ENCODE data around the gene ATRNL1. TPM values are rescaled to one million over a fixed set of nuclear protein-coding genes. Genes with fewer than 3 reads are reported as not detected.
"Not testable (repeated sequence)": the region's sequence is repeated elsewhere in the genome, so short reads cannot be mapped to it uniquely, and the experiment has no call there.

ATRNL1 gene
- total and polyA plus RNA-seq, 2 experiments from 2014 or later, result 5.9 to 17.4 TPM

DNA sequence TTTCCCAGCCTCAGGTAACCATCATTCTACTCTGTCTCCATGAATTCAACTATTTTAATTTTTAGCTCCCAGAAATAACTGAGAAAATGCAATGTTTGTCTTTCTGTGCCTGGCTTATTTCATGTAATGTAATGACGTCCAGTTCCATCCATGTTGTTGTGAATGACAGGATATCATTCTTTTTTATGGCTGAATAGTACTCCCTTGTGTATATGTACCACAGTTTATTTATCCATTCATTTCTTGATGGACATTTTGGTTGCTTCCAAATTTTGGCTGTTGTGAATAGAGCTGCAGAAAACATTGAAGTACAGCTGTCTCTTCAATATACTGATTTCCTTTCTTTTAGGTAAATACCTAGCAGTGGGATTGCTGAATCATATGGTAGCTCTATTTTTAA, 10.5 kb downstream of the ATRNL1 start:
- Histone ChIP-seq H3K27ac (no peak overlapping the region), H4K20me1 (ENCODE audit: insufficient read depth, poor library complexity, severe bottlenecking) (no peaks in the 10 kb centered on the region), H3K9me3 (ENCODE audit: low read depth) (peaks cover 8% of the 10 kb centered on the region), H3K4me2 (no peak overlapping the region), H3K36me3 (replicated peaks; ENCODE audit: insufficient read depth, low read depth) (no peaks in the 10 kb centered on the region), H3K79me2 (peaks cover 4% of the 10 kb centered on the region), H3K4me1 (ENCODE audit: insufficient read depth) (no peaks in the 10 kb centered on the region), H3K4me3 (no peak overlapping the region), H2AFZ (no peak overlapping the region), H3K9me2 (replicated peaks; ENCODE audit: insufficient read depth) (no peaks in the 10 kb centered on the region), H3K27me3 (no peaks in the 10 kb centered on the region)
- WGBS (ENCODE audit: low lambda C conversion rate, missing lambda C conversion rate), result 88% methylated on average over 1 of the region's 1 CpG
- TF ChIP-seq EZH2 (IDR thresholded peaks at IDR 0.05; ENCODE audit: borderline replicate concordance) (no peak), EZH2phosphoT487 (IDR thresholded peaks at IDR 0.05; ENCODE audit: low read depth, severe bottlenecking, unreplicated experiment) (no peak), CTCF (IDR thresholded peaks at IDR 0.05; ENCODE audit: poor library complexity) (no peak)
- DNase-seq (ENCODE audit: low spot score), result no peak

DNA sequence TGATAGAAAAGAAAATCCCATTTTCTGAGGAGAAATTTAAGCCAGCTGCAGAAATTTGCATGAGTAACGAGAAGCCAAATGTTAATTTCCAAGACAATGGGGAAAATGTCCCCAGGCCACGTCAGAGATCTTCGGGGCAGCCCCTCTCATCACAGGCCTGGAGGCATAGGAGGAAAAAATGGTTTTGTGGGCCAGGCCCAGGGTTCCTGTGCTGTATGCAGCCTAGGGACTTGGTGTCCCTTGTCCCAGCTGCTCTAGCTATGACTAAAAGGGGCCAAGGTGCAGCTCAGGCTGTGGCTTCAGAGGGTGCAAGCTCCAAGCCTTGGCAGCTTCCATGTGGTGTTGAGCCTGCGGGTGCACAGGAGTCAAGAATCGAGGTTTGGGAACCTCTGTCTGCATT, 12.2 kb downstream of the ATRNL1 start:
- H3K27me3 ChIP-seq; H4K20me1 ChIP-seq (ENCODE audit: insufficient read depth, poor library complexity, severe bottlenecking); H3K36me3 ChIP-seq (replicated peaks; ENCODE audit: insufficient read depth, low read depth); H3K27ac ChIP-seq; H3K4me3 ChIP-seq; H3K79me2 ChIP-seq; H3K9me2 ChIP-seq (replicated peaks; ENCODE audit: insufficient read depth); H3K4me2 ChIP-seq; H3K9me3 ChIP-seq (ENCODE audit: low read depth); H2AFZ ChIP-seq; DNase-seq (ENCODE audit: low spot score); H3K4me1 ChIP-seq (ENCODE audit: insufficient read depth): not testable (repeated sequence)
- 85% methylated on average over 5 of the region's 5 CpGs for WGBS (ENCODE audit: low lambda C conversion rate, missing lambda C conversion rate)

DNA sequence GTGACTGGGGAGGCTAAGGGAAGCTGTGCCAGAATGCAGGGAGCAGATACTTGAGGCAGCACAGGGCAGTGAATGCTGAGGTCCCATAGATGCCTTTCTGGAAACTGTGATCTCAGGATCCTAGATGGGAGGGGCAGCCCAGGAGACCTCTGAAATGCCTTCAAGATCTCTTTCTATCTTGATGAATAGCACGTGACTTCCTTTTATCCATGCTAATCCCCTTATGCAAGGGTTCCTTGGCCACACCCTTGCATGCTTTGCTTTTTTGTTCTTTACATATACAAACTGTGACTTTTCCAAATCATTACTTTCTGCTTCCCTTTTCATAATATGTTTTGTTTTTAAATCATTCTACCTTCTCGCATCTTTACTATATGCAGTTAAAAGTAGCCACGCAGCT, 14.7 kb downstream of the ATRNL1 start:
- WGBS (ENCODE audit: low lambda C conversion rate, missing lambda C conversion rate), result 87% methylated on average over 3 of the region's 3 CpGs
- TF ChIP-seq CTCF (IDR thresholded peaks at IDR 0.05; ENCODE audit: poor library complexity) (no peak), EZH2 (IDR thresholded peaks at IDR 0.05; ENCODE audit: borderline replicate concordance) (no peak), EZH2phosphoT487 (IDR thresholded peaks at IDR 0.05; ENCODE audit: low read depth, severe bottlenecking, unreplicated experiment) (no peak)

DNA sequence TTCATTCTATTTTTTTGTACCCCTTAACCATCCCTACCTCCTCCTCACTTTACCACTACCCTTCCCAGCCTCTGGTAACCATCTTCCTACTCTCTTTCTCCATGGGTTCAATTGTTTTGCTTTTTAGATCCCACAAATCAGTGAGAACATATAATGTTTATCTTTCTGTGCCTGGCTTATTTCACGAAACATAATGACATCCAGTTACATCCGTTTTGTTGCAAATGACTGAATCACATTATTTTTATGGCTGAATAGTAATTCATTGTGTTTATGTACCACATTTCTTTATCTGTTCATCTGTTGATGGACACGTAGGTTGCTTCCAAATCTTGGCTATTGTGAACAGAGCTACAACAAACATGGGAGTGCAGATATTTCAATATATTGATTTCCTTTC, 24.1 kb downstream of the ATRNL1 start:
- Histone ChIP-seq H3K79me2 (no peaks in the 10 kb centered on the region), H3K27me3 (no peaks in the 10 kb centered on the region), H3K9me2 (replicated peaks; ENCODE audit: insufficient read depth) (no peaks in the 10 kb centered on the region), H3K4me3 (no peak overlapping the region), H2AFZ (no peak overlapping the region), H3K9me3 (ENCODE audit: low read depth) (no peaks in the 10 kb centered on the region), H4K20me1 (ENCODE audit: insufficient read depth, poor library complexity, severe bottlenecking) (no peaks in the 10 kb centered on the region), H3K4me1 (ENCODE audit: insufficient read depth) (no peaks in the 10 kb centered on the region), H3K36me3 (replicated peaks; ENCODE audit: insufficient read depth, low read depth) (no peaks in the 10 kb centered on the region), H3K4me2 (no peak overlapping the region), H3K27ac (no peak overlapping the region)
- WGBS (ENCODE audit: low lambda C conversion rate, missing lambda C conversion rate), result 68% methylated on average over 3 of the region's 3 CpGs
- TF ChIP-seq EZH2 (IDR thresholded peaks at IDR 0.05; ENCODE audit: borderline replicate concordance) (no peak), CTCF (IDR thresholded peaks at IDR 0.05; ENCODE audit: poor library complexity) (no peak), EZH2phosphoT487 (IDR thresholded peaks at IDR 0.05; ENCODE audit: low read depth, severe bottlenecking, unreplicated experiment) (no peak)
- no peak for DNase-seq (ENCODE audit: low spot score)

More for the DNA sequence above, 14.7 kb downstream of the ATRNL1 start:
- Histone ChIP-seq H3K4me1 (ENCODE audit: insufficient read depth) (no peaks in the 10 kb centered on the region), H3K9me3 (ENCODE audit: low read depth) (peaks cover 8% of the 10 kb centered on the region), H3K9me2 (replicated peaks; ENCODE audit: insufficient read depth) (no peaks in the 10 kb centered on the region), H3K27ac (no peak overlapping the region), H3K36me3 (replicated peaks; ENCODE audit: insufficient read depth, low read depth) (no peaks in the 10 kb centered on the region), H3K27me3 (no peaks in the 10 kb centered on the region), H3K4me3 (no peak overlapping the region), H4K20me1 (ENCODE audit: insufficient read depth, poor library complexity, severe bottlenecking) (no peaks in the 10 kb centered on the region), H2AFZ (no peak overlapping the region), H3K79me2 (peaks cover 4% of the 10 kb centered on the region), H3K4me2 (no peak overlapping the region)
- no peak for DNase-seq (ENCODE audit: low spot score)

Data from hepatocyte (in vitro differentiated cells).